C4-2B (cell line): ENCODE data around the gene NTRK3.

Source experiments
- ZFX ChIP-seq: fragments of 450-650 bp; IDR thresholded peaks from 2 replicates; pipeline ENCODE4 v1.6.1; 2017
- TF ChIP-seq, protein P1 (sequence below): fragments of 450-650 bp; conservative IDR thresholded peaks from 2 replicates; pipeline ENCODE4 v1.5.1; 2017; ENCODE audit warnings: mild to moderate bottlenecking

DNA sequence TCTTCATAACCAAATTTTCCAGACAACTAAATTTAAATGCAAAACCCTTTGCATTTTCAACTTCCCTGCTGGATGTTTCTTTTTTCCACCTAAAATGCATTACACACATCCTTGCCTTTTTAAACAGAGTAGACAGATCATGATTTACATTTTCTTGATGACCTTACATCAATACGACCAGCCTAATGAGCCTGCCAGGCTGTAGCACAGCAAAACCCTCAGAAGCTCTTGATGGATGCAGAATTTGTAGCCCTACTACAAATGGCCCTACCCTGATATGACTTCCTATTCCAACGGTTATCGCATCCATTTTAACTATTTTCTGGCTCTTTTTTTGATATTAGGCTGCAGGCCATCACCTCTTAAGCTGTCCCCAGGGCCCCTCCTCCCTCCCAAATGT is 66.3 kb downstream of the NTRK3 start:
- TF ChIP-seq, protein P1, sequence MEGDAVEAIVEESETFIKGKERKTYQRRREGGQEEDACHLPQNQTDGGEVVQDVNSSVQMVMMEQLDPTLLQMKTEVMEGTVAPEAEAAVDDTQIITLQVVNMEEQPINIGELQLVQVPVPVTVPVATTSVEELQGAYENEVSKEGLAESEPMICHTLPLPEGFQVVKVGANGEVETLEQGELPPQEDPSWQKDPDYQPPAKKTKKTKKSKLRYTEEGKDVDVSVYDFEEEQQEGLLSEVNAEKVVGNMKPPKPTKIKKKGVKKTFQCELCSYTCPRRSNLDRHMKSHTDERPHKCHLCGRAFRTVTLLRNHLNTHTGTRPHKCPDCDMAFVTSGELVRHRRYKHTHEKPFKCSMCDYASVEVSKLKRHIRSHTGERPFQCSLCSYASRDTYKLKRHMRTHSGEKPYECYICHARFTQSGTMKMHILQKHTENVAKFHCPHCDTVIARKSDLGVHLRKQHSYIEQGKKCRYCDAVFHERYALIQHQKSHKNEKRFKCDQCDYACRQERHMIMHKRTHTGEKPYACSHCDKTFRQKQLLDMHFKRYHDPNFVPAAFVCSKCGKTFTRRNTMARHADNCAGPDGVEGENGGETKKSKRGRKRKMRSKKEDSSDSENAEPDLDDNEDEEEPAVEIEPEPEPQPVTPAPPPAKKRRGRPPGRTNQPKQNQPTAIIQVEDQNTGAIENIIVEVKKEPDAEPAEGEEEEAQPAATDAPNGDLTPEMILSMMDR = no peak
- TF ChIP-seq ZFX = no peak
